Sigmoid colon (tissue), 4 donors: ENCODE measurements around the gene IL9.

Source experiments
- EP300 ChIP-seq, 4 donors: sonication (generic); formaldehyde crosslinking; IDR thresholded peaks; one replicate each; pipeline ENCODE4 v1.6.1; 2017; ENCODE audit warnings: antibody characterized with exemption in 4 of 4
- POLR2A ChIP-seq, 2 donors: fragments of 450-650 bp; IDR thresholded peaks; one replicate each; pipeline ENCODE4 v1.6.1; 2016; ENCODE audit warnings: antibody characterized with exemption in 2 of 2, mild to moderate bottlenecking in 2 of 2, moderate library complexity in 2 of 2
- POLR2AphosphoS5 ChIP-seq, 4 donors: sonication (generic); formaldehyde crosslinking; IDR thresholded peaks; one replicate each; pipeline ENCODE4 v1.6.1; 2017; ENCODE audit warnings: antibody characterized with exemption in 4 of 4
- TF ChIP-seq, protein P1 (sequence below), 4 experiments: fragments of 450-650 bp in 3 of 4; fragments of 200-600 bp in 1 of 4; IDR thresholded peaks; one replicate each; pipeline ENCODE4 v1.5.1; 2016 to 2019; ENCODE audit warnings: antibody characterized with exemption in 4 of 4, mild to moderate bottlenecking in 3 of 4, moderate library complexity in 2 of 4

DNA sequence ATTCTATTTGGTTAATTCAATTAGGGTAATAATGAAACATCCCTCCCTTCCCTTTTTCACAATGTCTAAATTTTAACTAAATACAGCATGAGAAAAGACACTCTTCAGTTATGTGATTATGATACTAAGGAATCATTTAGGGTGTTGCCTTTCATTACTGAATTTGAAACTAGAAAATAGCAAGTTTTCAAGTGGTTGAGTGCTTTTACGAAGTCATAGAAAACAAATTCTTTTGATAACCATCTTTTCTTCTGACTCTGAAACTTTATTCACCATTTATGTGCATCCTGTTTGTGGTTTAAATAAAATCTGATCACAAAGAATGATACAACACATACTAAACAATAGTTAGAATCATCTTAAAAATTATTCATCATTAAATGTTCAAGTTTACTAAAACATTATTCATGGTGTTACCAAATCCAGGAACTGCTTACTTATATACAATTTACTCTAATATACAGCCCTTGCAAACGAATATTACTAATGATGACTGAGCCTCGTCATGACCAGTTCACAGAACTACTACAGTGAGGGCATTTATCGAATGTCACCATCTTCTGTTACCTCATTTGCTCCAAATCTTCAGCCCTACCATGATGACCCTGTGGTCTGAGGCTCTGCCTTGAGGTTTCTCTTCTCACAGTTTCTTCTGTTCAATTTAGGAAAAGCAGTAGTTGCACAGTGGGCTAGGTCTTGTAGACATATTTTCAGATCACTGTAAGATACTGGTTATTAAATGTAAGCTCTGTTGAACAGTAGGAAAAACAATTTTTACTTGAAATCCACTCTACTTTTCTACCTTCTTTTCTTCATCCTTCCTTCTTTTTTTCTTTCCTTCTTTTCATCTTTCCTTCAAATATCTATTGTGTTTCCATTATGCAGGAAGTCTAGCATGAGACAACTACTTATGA lies 18.3 kb upstream of the IL9 start:
- TF ChIP-seq, protein P1, sequence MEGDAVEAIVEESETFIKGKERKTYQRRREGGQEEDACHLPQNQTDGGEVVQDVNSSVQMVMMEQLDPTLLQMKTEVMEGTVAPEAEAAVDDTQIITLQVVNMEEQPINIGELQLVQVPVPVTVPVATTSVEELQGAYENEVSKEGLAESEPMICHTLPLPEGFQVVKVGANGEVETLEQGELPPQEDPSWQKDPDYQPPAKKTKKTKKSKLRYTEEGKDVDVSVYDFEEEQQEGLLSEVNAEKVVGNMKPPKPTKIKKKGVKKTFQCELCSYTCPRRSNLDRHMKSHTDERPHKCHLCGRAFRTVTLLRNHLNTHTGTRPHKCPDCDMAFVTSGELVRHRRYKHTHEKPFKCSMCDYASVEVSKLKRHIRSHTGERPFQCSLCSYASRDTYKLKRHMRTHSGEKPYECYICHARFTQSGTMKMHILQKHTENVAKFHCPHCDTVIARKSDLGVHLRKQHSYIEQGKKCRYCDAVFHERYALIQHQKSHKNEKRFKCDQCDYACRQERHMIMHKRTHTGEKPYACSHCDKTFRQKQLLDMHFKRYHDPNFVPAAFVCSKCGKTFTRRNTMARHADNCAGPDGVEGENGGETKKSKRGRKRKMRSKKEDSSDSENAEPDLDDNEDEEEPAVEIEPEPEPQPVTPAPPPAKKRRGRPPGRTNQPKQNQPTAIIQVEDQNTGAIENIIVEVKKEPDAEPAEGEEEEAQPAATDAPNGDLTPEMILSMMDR (IDR thresholded peaks at IDR 0.05) = no peak
- no peak for TF ChIP-seq EP300 (IDR thresholded peaks at IDR 0.05)
- no peak for TF ChIP-seq POLR2A (IDR thresholded peaks at IDR 0.05)
- no peak for TF ChIP-seq POLR2AphosphoS5 (IDR thresholded peaks at IDR 0.05)
